H9 (cell line): ENCODE data around the gene ATRNL1. TPM values are rescaled to one million over a fixed set of nuclear protein-coding genes. Genes with fewer than 3 reads are reported as not detected.

Experiments used
- DNase-seq: peaks from one replicate; pipeline ENCODE4 v3.0.0-alpha.2; 2017
- H2AFZ ChIP-seq: one replicate; pipeline ENCODE4 v1.6.1; 2013; ENCODE audit warnings: mild to moderate bottlenecking, low read length, control low read depth, moderate library complexity
- H2AK5ac ChIP-seq: 2 replicates; pipeline ENCODE4 v1.6.1; 2013; ENCODE audit warnings: low read length, control low read depth, mixed read lengths; ENCODE audit not compliant: insufficient read length
- H2BK120ac ChIP-seq: one replicate; pipeline ENCODE4 v1.6.1; 2013; ENCODE audit warnings: low read depth, mild to moderate bottlenecking, low read length, control low read depth, inconsistent platforms; ENCODE audit not compliant: poor library complexity, severe bottlenecking
- H2BK12ac ChIP-seq: 2 replicates; pipeline ENCODE4 v1.6.1; 2013; ENCODE audit warnings: low read length, control low read depth, mixed read lengths, low read depth; ENCODE audit not compliant: insufficient read length
- H2BK15ac ChIP-seq: 2 replicates; pipeline ENCODE4 v1.6.1; 2013; ENCODE audit warnings: low read depth, low read length, control low read depth
- H2BK20ac ChIP-seq: one replicate; pipeline ENCODE4 v1.6.1; 2013; ENCODE audit warnings: low read depth, mild to moderate bottlenecking, low read length, control low read depth, inconsistent platforms; ENCODE audit not compliant: poor library complexity, severe bottlenecking
- H2BK5ac ChIP-seq: 2 replicates; pipeline ENCODE4 v1.6.1; 2013; ENCODE audit warnings: low read length, control low read depth, mixed read lengths; ENCODE audit not compliant: insufficient read length
- H3K14ac ChIP-seq: 2 replicates; pipeline ENCODE4 v1.6.1; 2013; ENCODE audit warnings: low read length, control low read depth; ENCODE audit not compliant: insufficient read depth
- H3K18ac ChIP-seq: 2 replicates; pipeline ENCODE4 v1.6.1; 2013; ENCODE audit warnings: low read depth, mild to moderate bottlenecking, mixed read lengths, low read length, control low read depth; ENCODE audit not compliant: insufficient read length
- H3K23ac ChIP-seq: 2 replicates; pipeline ENCODE4 v1.6.1; 2013; ENCODE audit warnings: low read length, control low read depth, mixed read lengths, low read depth; ENCODE audit not compliant: insufficient read length
- H3K23me2 ChIP-seq: 2 replicates; pipeline ENCODE4 v1.6.1; 2013; ENCODE audit warnings: low read depth, mild to moderate bottlenecking, mixed read lengths, low read length, control low read depth; ENCODE audit not compliant: insufficient read length, poor library complexity, severe bottlenecking
- H3K27ac ChIP-seq: 2 replicates; pipeline ENCODE4 v1.5.1; 2013; ENCODE audit warnings: low read length, control low read depth, mixed read lengths, low read depth; ENCODE audit not compliant: insufficient read length
- H3K27me3 ChIP-seq: 2 replicates; pipeline ENCODE4 v1.6.1; 2013; ENCODE audit warnings: low read length, control low read depth, inconsistent platforms; ENCODE audit not compliant: insufficient read depth
- H3K4ac ChIP-seq: 2 replicates; pipeline ENCODE4 v1.6.1; 2013; ENCODE audit warnings: low read depth, mild to moderate bottlenecking, control low read depth, inconsistent platforms, low read length, moderate library complexity
- H3K4me1 ChIP-seq: 2 replicates; pipeline ENCODE4 v1.6.1; 2013; ENCODE audit warnings: low read length, control low read depth, inconsistent platforms; ENCODE audit not compliant: insufficient read depth
- H3K4me2 ChIP-seq: 2 replicates; pipeline ENCODE4 v1.6.1; 2013; ENCODE audit warnings: low read length, control low read depth, mixed read lengths; ENCODE audit not compliant: insufficient read length, insufficient read depth
- H3K56ac ChIP-seq: 2 replicates; pipeline ENCODE4 v1.6.1; 2013; ENCODE audit warnings: low read depth, mild to moderate bottlenecking, mixed read lengths, low read length, control low read depth; ENCODE audit not compliant: insufficient read length
- H3K79me1 ChIP-seq: 2 replicates; pipeline ENCODE4 v1.6.1; 2013; ENCODE audit warnings: low read depth, mild to moderate bottlenecking, moderate library complexity, low read length, control low read depth, inconsistent platforms; ENCODE audit not compliant: insufficient read depth, poor library complexity, severe bottlenecking
- H3K79me2 ChIP-seq: 2 replicates; pipeline ENCODE4 v1.6.1; 2013; ENCODE audit warnings: low read length, control low read depth, inconsistent platforms; ENCODE audit not compliant: insufficient read depth
- H3K9ac ChIP-seq: 2 replicates; pipeline ENCODE4 v1.6.1; 2013; ENCODE audit warnings: low read length, control low read depth, mixed read lengths; ENCODE audit not compliant: insufficient read length; ENCODE audit errors: extremely low read depth
- H3K9me3 ChIP-seq: one replicate; pipeline ENCODE4 v1.6.1; 2013; ENCODE audit warnings: low read depth, low read length, inconsistent platforms; ENCODE audit not compliant: control insufficient read depth
- H3T11ph ChIP-seq: one replicate; pipeline ENCODE4 v1.6.1; 2013; ENCODE audit warnings: mild to moderate bottlenecking, low read length, control low read depth, inconsistent platforms
- H4K20me1 ChIP-seq: one replicate; pipeline ENCODE4 v1.6.1; 2013; ENCODE audit not compliant: control insufficient read depth, insufficient read length, insufficient read depth
- H4K5ac ChIP-seq: 2 replicates; pipeline ENCODE4 v1.6.1; 2013; ENCODE audit warnings: low read depth, mild to moderate bottlenecking, mixed read lengths, low read length, control low read depth; ENCODE audit not compliant: insufficient read length
- H4K8ac ChIP-seq: replicated peaks from 2 replicates; pipeline ENCODE4 v1.6.1; 2013; ENCODE audit warnings: low read length, control low read depth, mixed read lengths, low read depth; ENCODE audit not compliant: insufficient read length
- H4K91ac ChIP-seq: 2 replicates; pipeline ENCODE4 v1.6.1; 2013; ENCODE audit warnings: low read depth, mild to moderate bottlenecking, moderate library complexity, mixed read lengths, low read length, control low read depth; ENCODE audit not compliant: insufficient read length
- H3K27ac Mint-ChIP-seq, 3 experiments: 2 replicates in 2 of 3; 3 replicates in 1 of 3; pipeline ENCODE4 v1.8.0; 2020 to 2021; ENCODE audit warnings: mixed read lengths in 3 of 3, mild to moderate bottlenecking in 1 of 3, moderate library complexity in 1 of 3
- H3K27me3 Mint-ChIP-seq: 2 replicates; pipeline ENCODE4 v1.8.0; 2021; ENCODE audit warnings: low read depth, mild to moderate bottlenecking, moderate library complexity, mixed read lengths
- H3K36me3 Mint-ChIP-seq, 3 experiments: 2 replicates in 2 of 3; 3 replicates in 1 of 3; pipeline ENCODE4 v1.8.0; 2020 to 2021; ENCODE audit warnings: low read depth in 3 of 3, mixed read lengths in 3 of 3; ENCODE audit not compliant: insufficient read depth in 1 of 3
- H3K4me1 Mint-ChIP-seq, 2 experiments: 2 replicates each; pipeline ENCODE4 v1.8.0; 2020; ENCODE audit warnings: mixed read lengths in 2 of 2
- H3K4me3 Mint-ChIP-seq, 2 experiments: 2 replicates in 1 of 2; 3 replicates in 1 of 2; pipeline ENCODE4 v1.8.0; 2020 to 2021; ENCODE audit warnings: mild to moderate bottlenecking in 2 of 2, mixed read lengths in 2 of 2, moderate library complexity in 1 of 2
- H3K9me3 Mint-ChIP-seq, 2 experiments: 2 replicates in 1 of 2; 3 replicates in 1 of 2; pipeline ENCODE4 v1.8.0; 2020; ENCODE audit warnings: mild to moderate bottlenecking in 2 of 2, mixed read lengths in 2 of 2, moderate library complexity in 1 of 2
- CTCF ChIP-seq: fragments of 200-600 bp; sonication (generic); conservative IDR thresholded peaks from 3 replicates; pipeline ENCODE4 v1.8.0; 2021; ENCODE audit warnings: antibody characterized with exemption, mild to moderate bottlenecking
- WGBS: extraction: QIAGEN DNeasy Blood & Tissue Kit; methylation state at CpG from one replicate; pipeline ENCODE4 v1.1.7; 2013; ENCODE audit warnings: missing lambda C conversion rate, low lambda C conversion rate, mixed read lengths; ENCODE audit not compliant: insufficient read length; ENCODE audit errors: extremely low coverage; 5-methylcytosine and 5-hydroxymethylcytosine counted together
- total RNA-seq: library from RNA; stranded (reverse); gene quantifications from 2 replicates; pipeline ENCODE4 v1.2.1, GENCODE V29; 2021

ATRNL1 gene
- total RNA-seq, 1 experiment from 2014 or later, result 9.2 TPM

- H3T11ph ChIP-seq, result no peak overlapping the region
- Mint-ChIP-seq H3K4me1 (peaks cover 5 to 6% of the 10 kb centered on the region in 2 experiments), H3K4me3 (no peak overlapping the region), H3K27me3 (no peaks in the 10 kb centered on the region), H3K9me3 (no peaks in the 10 kb centered on the region), H3K36me3 (peaks cover 0 to 6% (median 1%) of the 10 kb centered on the region in 3 experiments; a peak in 2 of 7 replicates), H3K27ac (no peak overlapping the region)
- no peak overlapping the region for H3K9ac ChIP-seq
- no peak overlapping the region for H4K5ac ChIP-seq
- no peaks in the 10 kb centered on the region for H3K23me2 ChIP-seq
- WGBS, result no CpG with 5 or more reads among the region's 2 CpGs
- no peak overlapping the region for H2BK15ac ChIP-seq
- no peak overlapping the region for H3K23ac ChIP-seq
- H3K14ac ChIP-seq, result no peak overlapping the region
- H3K9me3 ChIP-seq, result no peaks in the 10 kb centered on the region
- no peak overlapping the region for H4K91ac ChIP-seq
- no peaks in the 10 kb centered on the region for H4K20me1 ChIP-seq
- no peak overlapping the region for H2BK120ac ChIP-seq
- no peak overlapping the region for H3K27ac ChIP-seq
- H2BK5ac ChIP-seq, result no peak overlapping the region
- no peak overlapping the region for H3K4ac ChIP-seq
- H2BK12ac ChIP-seq, result no peak overlapping the region
- H3K79me1 ChIP-seq, result no peaks in the 10 kb centered on the region
- H3K18ac ChIP-seq, result no peak overlapping the region
- TF ChIP-seq CTCF, result no peak
- no peak overlapping the region for H2BK20ac ChIP-seq
- no peak overlapping the region for H2AK5ac ChIP-seq
- no peak for DNase-seq
- H4K8ac ChIP-seq, result no peak overlapping the region
- no peak overlapping the region for H3K4me2 ChIP-seq
- H3K56ac ChIP-seq, result no peak overlapping the region
- H3K79me2 ChIP-seq, result no peaks in the 10 kb centered on the region
- no peaks in the 10 kb centered on the region for H3K27me3 ChIP-seq
- H3K4me1 ChIP-seq, result no peaks in the 10 kb centered on the region
- no peak overlapping the region for H2AFZ ChIP-seq
These were observed 74.6 kb downstream of the ATRNL1 start for GRCh38 chr10:115167751-115168150.
